HEK293 (cell line): Measurements from ENCODE around the gene PHETA1.

Experiments used
- CTCF ChIA-PET: fragments of 350-600 bp; formaldehyde crosslinking; extraction: SDS; loops from one replicate; lab custom pipeline; 2021; ENCODE audit warnings: antibody characterized with exemption; lab: Yijun Ruan, JAX
- POLR2A ChIA-PET: fragments of 300-600 bp; formaldehyde crosslinking; extraction: SDS; loops from one replicate; lab custom pipeline; 2020; ENCODE audit warnings: antibody characterized with exemption, inconsistent platforms; lab: Yijun Ruan, JAX
- H3K27ac ChIP-seq: fragments of 200-500 bp; sonication (Bioruptor generic); 2 replicates; pipeline ENCODE4 v1.5.1; 2014; ENCODE audit warnings: low read depth, low read length, control low read depth, inconsistent platforms; ENCODE audit errors: extremely low read depth
- H3K36me3 ChIP-seq, 2 experiments: fragments of 200-500 bp in 1 of 2; sonication (Bioruptor generic) in 1 of 2; 1 replicate in 1 of 2; 2 replicates in 1 of 2; pipeline ENCODE4 v1.5.1; 2014 to 2017; ENCODE audit warnings: inconsistent platforms in 2 of 2, low read length in 2 of 2; ENCODE audit not compliant: control insufficient read depth in 2 of 2, insufficient read depth in 1 of 2
- H3K4me1 ChIP-seq: fragments of 200-500 bp; sonication (Bioruptor generic); 2 replicates; pipeline ENCODE4 v1.5.1; 2014; ENCODE audit warnings: mild to moderate bottlenecking, low read length, inconsistent platforms; ENCODE audit not compliant: control insufficient read depth, insufficient read depth
- H3K4me3 ChIP-seq: 2 replicates; pipeline ENCODE4 v1.5.1; 2011; ENCODE audit warnings: low read depth, mild to moderate bottlenecking, control low read depth, low read length, moderate library complexity
- H3K9me3 ChIP-seq: fragments of 200-500 bp; sonication (Bioruptor generic); 2 replicates; pipeline ENCODE4 v1.5.1; 2014; ENCODE audit warnings: low read depth, low read length, inconsistent platforms; ENCODE audit not compliant: control insufficient read depth, insufficient read depth
- FEZF1 ChIP-seq: fragments of 450-650 bp; formaldehyde crosslinking; IDR thresholded peaks from 2 replicates; pipeline ENCODE4 v1.5.1; 2016; ENCODE audit warnings: missing biosample characterization, missing genetic modification characterization
- GLIS1 ChIP-seq: fragments of 450-650 bp; formaldehyde crosslinking; IDR thresholded peaks from 2 replicates; pipeline ENCODE4 v1.5.1; 2016; ENCODE audit warnings: missing biosample characterization, missing genetic modification characterization
- SCRT1 ChIP-seq: fragments of 450-650 bp; formaldehyde crosslinking; IDR thresholded peaks from 2 replicates; pipeline ENCODE4 v1.5.1; 2016; ENCODE audit warnings: missing biosample characterization, missing genetic modification characterization, borderline replicate concordance
- ZNF121 ChIP-seq: fragments of 450-650 bp; formaldehyde crosslinking; IDR thresholded peaks from 2 replicates; pipeline ENCODE4 v1.5.1; 2016; ENCODE audit warnings: missing biosample characterization, missing genetic modification characterization
- ZNF16 ChIP-seq: fragments of 450-650 bp; formaldehyde crosslinking; IDR thresholded peaks from 2 replicates; pipeline ENCODE4 v1.5.1; 2016; ENCODE audit warnings: low read depth, missing biosample characterization, missing genetic modification characterization
- ZNF341 ChIP-seq: fragments of 450-650 bp; formaldehyde crosslinking; IDR thresholded peaks from 2 replicates; pipeline ENCODE4; 2016; ENCODE audit warnings: low read depth, missing biosample characterization, missing genetic modification characterization
- ZNF610 ChIP-seq: fragments of 450-650 bp; formaldehyde crosslinking; IDR thresholded peaks from 2 replicates; pipeline ENCODE4 v1.5.1; 2016; ENCODE audit warnings: missing biosample characterization, missing genetic modification characterization, borderline replicate concordance
- TF ChIP-seq, protein P1 (sequence below): fragments of 450-650 bp; formaldehyde crosslinking; IDR thresholded peaks from 2 replicates; pipeline ENCODE4 v1.5.1; 2016; ENCODE audit warnings: missing biosample characterization, missing genetic modification characterization
- TF ChIP-seq, protein P2 (sequence below): fragments of 450-650 bp; formaldehyde crosslinking; IDR thresholded peaks from 2 replicates; pipeline ENCODE4 v1.5.1; 2016; ENCODE audit warnings: missing biosample characterization, missing genetic modification characterization
- TF ChIP-seq, protein P3 (sequence below): fragments of 450-650 bp; formaldehyde crosslinking; IDR thresholded peaks from 2 replicates; pipeline ENCODE4 v1.5.1; 2016; ENCODE audit warnings: missing biosample characterization, missing genetic modification characterization
- TF ChIP-seq, protein P4 (sequence below): fragments of 450-650 bp; formaldehyde crosslinking; IDR thresholded peaks from 2 replicates; pipeline ENCODE4 v1.5.1; 2016; ENCODE audit warnings: missing biosample characterization, missing genetic modification characterization
- TF ChIP-seq, protein P5 (sequence below): fragments of 450-650 bp; formaldehyde crosslinking; IDR thresholded peaks from 2 replicates; pipeline ENCODE4 v1.5.1; 2016; ENCODE audit warnings: missing biosample characterization, missing genetic modification characterization, borderline replicate concordance
- TF ChIP-seq, protein P6 (sequence below): fragments of 450-650 bp; formaldehyde crosslinking; IDR thresholded peaks from 2 replicates; pipeline ENCODE4 v1.5.1; 2016; ENCODE audit warnings: missing biosample characterization, missing genetic modification characterization

The PHETA1 gene

DNA sequence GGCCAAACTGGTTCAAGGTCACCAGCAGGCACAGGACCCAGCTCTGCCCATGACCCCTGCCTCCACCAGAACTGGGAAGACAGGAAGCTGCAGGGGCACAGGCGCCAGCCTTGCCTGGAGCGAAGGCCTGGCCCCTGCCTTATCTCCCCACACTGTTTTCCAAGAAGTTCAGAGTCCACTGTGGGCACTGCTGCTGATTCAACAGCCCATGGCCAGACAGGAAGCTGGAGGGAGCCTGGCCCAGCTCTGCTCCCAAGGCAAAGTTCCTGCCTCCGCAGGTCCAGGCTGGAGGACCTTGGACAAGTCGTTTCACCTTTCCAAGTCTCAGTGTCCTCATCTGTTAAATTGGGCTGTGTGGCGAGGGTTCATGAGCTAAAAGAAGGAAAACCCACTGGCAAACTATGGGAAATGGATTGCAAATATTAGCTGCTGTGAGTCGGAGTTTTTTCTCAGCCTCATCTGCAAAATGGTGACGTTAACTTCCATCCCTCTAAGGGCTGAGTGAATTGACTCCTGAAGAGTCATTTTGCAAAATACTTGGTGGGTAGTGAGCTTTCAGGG lies 1.2 kb downstream of the PHETA1 start:
- H3K36me3 ChIP-seq = peaks cover 0 to 25% of the 10 kb centered on the region in 2 experiments; a peak in 2 of 3 replicates
- no peak overlapping the region for H3K27ac ChIP-seq
- H3K4me1 ChIP-seq = no peaks in the 10 kb centered on the region; the same call in 1 of the 2 replicates
- TF ChIP-seq, protein P1, sequence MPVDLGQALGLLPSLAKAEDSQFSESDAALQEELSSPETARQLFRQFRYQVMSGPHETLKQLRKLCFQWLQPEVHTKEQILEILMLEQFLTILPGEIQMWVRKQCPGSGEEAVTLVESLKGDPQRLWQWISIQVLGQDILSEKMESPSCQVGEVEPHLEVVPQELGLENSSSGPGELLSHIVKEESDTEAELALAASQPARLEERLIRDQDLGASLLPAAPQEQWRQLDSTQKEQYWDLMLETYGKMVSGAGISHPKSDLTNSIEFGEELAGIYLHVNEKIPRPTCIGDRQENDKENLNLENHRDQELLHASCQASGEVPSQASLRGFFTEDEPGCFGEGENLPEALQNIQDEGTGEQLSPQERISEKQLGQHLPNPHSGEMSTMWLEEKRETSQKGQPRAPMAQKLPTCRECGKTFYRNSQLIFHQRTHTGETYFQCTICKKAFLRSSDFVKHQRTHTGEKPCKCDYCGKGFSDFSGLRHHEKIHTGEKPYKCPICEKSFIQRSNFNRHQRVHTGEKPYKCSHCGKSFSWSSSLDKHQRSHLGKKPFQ (tag by site-specific recombination) = no peak
- TF ChIP-seq ZNF341 (tag by site-specific recombination) = 0 out of 2 replicates have a peak, but pooled peaks have one; percentile 16
- TF ChIP-seq, all 188 proteins: peak for 1
- Histone ChIP-seq H3K9me3 (no peaks in the 10 kb centered on the region), H3K4me3 (no peak overlapping the region)
- CTCF ChIA-PET = interaction anchor here (0.6 to 2.2 kb wide), 3 partner anchors 29 to 534 kb away, joined by 3 to 6 read pairs (median 4); no protein-coding TSS in a partner anchor
- POLR2A ChIA-PET = interaction anchor here (0.6 kb wide), 1 partner anchor 10 kb away, joined by 7 read pairs; no protein-coding TSS in a partner anchor

DNA sequence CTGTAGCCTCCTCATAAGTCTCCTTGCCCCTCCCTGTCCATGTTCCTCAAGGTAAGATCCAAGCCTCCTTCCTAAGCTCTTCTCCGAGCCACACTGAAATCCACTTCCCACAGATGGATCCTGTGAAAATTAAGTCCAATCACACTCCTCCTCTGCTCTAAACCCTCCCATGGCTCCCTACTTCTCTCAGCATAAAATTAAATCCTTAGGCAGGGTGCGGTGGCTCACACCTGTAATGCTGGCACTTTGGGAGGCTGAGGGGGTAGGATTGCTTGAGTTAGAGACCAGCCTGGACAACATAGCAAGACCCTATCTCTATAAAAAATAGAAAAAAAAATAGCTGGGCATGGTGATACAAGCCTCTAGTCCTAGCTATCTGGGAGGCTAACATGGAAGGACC lies 2.3 kb downstream of the PHETA1 start:
- no peaks in the 10 kb centered on the region; the same call in 1 of the 2 replicates for H3K4me1 ChIP-seq
- TF ChIP-seq ZNF121 (tag by site-specific recombination) (peak; percentile 56; the same call in 1 of the 2 replicates), ZNF16 (tag by site-specific recombination) (peak; percentile 91)
- TF ChIP-seq, protein P2, sequence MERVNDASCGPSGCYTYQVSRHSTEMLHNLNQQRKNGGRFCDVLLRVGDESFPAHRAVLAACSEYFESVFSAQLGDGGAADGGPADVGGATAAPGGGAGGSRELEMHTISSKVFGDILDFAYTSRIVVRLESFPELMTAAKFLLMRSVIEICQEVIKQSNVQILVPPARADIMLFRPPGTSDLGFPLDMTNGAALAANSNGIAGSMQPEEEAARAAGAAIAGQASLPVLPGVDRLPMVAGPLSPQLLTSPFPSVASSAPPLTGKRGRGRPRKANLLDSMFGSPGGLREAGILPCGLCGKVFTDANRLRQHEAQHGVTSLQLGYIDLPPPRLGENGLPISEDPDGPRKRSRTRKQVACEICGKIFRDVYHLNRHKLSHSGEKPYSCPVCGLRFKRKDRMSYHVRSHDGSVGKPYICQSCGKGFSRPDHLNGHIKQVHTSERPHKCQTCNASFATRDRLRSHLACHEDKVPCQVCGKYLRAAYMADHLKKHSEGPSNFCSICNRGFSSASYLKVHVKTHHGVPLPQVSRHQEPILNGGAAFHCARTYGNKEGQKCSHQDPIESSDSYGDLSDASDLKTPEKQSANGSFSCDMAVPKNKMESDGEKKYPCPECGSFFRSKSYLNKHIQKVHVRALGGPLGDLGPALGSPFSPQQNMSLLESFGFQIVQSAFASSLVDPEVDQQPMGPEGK (tag by site-specific recombination) = no peak
- TF ChIP-seq, all 188 proteins: peak for 2
- ChIA-PET CTCF (interaction anchor here (0.6 to 2.2 kb wide), 3 partner anchors 30 to 791 kb away, joined by 3 to 6 read pairs (median 3); no protein-coding TSS in a partner anchor), POLR2A (no interaction called here)
- Histone ChIP-seq H3K36me3 (peaks cover 0 to 25% of the 10 kb centered on the region in 2 experiments; a peak in 2 of 3 replicates), H3K27ac (no peak overlapping the region), H3K9me3 (no peaks in the 10 kb centered on the region), H3K4me3 (no peak overlapping the region)

DNA sequence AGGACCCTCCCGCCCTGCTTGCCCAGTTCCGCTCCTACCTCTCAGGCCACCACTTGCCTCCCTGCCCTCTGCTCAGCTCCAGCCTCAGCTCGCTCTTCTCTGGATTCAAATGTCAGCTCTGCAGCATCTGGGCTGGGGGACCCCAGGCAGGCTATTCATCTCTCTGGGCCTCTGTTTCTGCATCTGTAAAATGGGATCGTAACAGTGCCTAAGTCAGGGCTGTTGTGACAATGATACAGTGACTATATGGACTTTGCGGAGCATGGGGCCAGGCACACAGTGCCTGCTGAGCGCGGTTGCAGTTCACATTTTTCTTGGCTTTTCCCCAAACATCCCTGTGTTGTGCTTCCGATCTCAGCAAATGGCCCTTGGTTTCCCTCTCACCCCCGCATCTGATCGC lies 2.8 kb downstream of the PHETA1 start:
- peaks cover 0 to 25% of the 10 kb centered on the region in 2 experiments; a peak in 2 of 3 replicates for H3K36me3 ChIP-seq
- H3K4me3 ChIP-seq = no peak overlapping the region
- no peak overlapping the region for H3K27ac ChIP-seq
- H3K4me1 ChIP-seq = no peaks in the 10 kb centered on the region; the same call in 1 of the 2 replicates
- ChIA-PET POLR2A (no interaction called here), CTCF (interaction anchor here (2.2 kb wide), 1 partner anchor 31 kb away, joined by 6 read pairs; no protein-coding TSS in a partner anchor)
- H3K9me3 ChIP-seq = no peaks in the 10 kb centered on the region
- TF ChIP-seq GLIS1 (tag by site-specific recombination) (no peak), FEZF1 (tag by site-specific recombination) (no peak), ZNF610 (no peak), SCRT1 (tag by site-specific recombination) (no peak)
- TF ChIP-seq, protein P3, sequence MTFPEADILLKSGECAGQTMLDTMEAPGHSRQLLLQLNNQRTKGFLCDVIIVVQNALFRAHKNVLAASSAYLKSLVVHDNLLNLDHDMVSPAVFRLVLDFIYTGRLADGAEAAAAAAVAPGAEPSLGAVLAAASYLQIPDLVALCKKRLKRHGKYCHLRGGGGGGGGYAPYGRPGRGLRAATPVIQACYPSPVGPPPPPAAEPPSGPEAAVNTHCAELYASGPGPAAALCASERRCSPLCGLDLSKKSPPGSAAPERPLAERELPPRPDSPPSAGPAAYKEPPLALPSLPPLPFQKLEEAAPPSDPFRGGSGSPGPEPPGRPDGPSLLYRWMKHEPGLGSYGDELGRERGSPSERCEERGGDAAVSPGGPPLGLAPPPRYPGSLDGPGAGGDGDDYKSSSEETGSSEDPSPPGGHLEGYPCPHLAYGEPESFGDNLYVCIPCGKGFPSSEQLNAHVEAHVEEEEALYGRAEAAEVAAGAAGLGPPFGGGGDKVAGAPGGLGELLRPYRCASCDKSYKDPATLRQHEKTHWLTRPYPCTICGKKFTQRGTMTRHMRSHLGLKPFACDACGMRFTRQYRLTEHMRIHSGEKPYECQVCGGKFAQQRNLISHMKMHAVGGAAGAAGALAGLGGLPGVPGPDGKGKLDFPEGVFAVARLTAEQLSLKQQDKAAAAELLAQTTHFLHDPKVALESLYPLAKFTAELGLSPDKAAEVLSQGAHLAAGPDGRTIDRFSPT (tag by site-specific recombination) = no peak
- TF ChIP-seq, protein P4, sequence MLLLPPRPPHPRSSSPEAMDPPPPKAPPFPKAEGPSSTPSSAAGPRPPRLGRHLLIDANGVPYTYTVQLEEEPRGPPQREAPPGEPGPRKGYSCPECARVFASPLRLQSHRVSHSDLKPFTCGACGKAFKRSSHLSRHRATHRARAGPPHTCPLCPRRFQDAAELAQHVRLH (tag by site-specific recombination) = no peak
- TF ChIP-seq, protein P5, sequence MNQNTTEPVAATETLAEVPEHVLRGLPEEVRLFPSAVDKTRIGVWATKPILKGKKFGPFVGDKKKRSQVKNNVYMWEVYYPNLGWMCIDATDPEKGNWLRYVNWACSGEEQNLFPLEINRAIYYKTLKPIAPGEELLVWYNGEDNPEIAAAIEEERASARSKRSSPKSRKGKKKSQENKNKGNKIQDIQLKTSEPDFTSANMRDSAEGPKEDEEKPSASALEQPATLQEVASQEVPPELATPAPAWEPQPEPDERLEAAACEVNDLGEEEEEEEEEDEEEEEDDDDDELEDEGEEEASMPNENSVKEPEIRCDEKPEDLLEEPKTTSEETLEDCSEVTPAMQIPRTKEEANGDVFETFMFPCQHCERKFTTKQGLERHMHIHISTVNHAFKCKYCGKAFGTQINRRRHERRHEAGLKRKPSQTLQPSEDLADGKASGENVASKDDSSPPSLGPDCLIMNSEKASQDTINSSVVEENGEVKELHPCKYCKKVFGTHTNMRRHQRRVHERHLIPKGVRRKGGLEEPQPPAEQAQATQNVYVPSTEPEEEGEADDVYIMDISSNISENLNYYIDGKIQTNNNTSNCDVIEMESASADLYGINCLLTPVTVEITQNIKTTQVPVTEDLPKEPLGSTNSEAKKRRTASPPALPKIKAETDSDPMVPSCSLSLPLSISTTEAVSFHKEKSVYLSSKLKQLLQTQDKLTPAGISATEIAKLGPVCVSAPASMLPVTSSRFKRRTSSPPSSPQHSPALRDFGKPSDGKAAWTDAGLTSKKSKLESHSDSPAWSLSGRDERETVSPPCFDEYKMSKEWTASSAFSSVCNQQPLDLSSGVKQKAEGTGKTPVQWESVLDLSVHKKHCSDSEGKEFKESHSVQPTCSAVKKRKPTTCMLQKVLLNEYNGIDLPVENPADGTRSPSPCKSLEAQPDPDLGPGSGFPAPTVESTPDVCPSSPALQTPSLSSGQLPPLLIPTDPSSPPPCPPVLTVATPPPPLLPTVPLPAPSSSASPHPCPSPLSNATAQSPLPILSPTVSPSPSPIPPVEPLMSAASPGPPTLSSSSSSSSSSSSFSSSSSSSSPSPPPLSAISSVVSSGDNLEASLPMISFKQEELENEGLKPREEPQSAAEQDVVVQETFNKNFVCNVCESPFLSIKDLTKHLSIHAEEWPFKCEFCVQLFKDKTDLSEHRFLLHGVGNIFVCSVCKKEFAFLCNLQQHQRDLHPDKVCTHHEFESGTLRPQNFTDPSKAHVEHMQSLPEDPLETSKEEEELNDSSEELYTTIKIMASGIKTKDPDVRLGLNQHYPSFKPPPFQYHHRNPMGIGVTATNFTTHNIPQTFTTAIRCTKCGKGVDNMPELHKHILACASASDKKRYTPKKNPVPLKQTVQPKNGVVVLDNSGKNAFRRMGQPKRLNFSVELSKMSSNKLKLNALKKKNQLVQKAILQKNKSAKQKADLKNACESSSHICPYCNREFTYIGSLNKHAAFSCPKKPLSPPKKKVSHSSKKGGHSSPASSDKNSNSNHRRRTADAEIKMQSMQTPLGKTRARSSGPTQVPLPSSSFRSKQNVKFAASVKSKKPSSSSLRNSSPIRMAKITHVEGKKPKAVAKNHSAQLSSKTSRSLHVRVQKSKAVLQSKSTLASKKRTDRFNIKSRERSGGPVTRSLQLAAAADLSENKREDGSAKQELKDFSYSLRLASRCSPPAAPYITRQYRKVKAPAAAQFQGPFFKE (tag by site-specific recombination) = no peak
- TF ChIP-seq, protein P6, sequence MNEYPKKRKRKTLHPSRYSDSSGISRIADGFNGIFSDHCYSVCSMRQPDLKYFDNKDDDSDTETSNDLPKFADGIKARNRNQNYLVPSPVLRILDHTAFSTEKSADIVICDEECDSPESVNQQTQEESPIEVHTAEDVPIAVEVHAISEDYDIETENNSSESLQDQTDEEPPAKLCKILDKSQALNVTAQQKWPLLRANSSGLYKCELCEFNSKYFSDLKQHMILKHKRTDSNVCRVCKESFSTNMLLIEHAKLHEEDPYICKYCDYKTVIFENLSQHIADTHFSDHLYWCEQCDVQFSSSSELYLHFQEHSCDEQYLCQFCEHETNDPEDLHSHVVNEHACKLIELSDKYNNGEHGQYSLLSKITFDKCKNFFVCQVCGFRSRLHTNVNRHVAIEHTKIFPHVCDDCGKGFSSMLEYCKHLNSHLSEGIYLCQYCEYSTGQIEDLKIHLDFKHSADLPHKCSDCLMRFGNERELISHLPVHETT (tag by site-specific recombination) = no peak
